ENCODE results near the gene SPTLC1.
"Not testable (repeated sequence)": the region's sequence is repeated elsewhere in the genome, so short reads cannot be mapped to it uniquely, and the experiment has no call there.

Gene SPTLC1, protein sequence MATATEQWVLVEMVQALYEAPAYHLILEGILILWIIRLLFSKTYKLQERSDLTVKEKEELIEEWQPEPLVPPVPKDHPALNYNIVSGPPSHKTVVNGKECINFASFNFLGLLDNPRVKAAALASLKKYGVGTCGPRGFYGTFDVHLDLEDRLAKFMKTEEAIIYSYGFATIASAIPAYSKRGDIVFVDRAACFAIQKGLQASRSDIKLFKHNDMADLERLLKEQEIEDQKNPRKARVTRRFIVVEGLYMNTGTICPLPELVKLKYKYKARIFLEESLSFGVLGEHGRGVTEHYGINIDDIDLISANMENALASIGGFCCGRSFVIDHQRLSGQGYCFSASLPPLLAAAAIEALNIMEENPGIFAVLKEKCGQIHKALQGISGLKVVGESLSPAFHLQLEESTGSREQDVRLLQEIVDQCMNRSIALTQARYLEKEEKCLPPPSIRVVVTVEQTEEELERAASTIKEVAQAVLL

DNA sequence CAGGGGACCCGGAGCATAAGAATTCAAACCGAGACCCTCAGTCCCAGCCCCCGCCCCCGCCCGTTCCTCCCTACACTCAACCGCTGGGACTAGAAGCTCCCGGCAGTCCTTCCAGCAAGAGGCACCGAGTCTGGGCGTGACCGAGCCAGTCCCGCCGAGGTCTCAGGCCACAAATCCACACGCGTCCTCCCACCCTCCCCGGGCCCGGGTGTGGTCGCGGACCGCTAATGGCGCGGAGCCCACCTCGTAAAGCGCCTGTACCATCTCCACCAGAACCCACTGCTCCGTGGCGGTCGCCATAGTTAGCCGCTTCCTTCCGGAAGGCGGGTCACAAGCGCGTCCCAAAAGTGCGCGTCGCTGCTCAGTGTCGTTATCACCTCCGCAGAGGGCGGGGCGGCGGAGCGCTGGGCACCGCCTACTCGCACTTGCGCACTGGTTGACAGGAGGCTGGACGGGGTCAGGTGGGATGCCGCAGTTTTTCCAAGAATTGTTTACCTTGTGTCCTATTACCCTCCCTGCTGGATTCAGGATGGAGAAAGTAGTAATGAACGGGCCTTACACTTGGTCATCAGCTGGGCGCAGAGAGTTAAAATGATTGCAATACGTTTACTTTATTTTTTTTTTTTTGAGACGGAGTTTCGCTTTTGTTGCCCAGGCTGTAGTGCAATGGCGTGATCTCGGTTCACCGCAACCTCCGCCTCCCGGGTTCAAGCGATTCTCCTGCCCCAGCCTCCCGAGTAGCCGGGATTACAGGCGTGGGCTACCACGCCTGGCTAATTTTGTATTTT, at the start of gene SPTLC1:
Gene SPTLC1, minus strand, starts transcription at position 343 of the 788 bp plus-strand sequence. Its CDS starts 43 bp downstream, at position 300.
- peak; percentile 95 for DNase-seq

DNA sequence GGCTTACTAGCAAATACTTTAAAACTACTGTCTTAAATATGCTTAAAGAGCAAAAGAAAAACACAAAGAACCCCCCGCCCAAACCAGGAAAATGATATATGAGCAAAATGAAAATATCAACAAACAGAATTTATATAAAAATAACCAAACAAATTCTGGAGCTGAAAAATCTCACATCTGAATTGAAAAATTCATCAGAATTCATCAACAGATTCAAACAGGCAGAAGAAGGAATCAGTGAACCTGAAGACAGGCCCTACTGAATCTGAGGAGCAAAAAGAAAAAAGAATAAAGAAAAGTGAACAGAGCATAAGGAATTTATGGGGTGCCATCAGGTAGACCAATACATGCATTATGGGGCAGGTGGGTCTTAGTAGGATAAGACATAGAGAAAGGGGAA, 49.8 kb upstream of the SPTLC1 start:
- DNase-seq: no peak

DNA sequence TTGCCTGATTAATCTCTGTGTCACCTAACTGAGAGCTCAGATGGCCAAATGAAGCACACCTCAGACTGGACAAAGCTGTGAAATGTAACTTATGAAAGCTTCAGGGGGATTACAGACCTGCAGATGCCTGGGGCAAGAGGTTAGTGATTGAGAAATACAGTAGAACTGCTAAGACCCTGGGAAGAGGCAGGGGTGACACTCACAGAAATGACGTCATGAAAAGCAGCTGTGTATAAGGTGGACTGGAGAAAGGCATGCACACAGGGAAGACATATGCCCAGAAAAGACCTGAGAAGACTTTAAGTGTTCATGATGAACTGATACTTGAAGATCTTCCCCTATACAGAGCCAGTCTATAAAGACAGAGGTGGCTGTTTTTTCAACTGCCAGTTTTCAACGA, 49.3 kb upstream of the SPTLC1 start:
- DNase-seq: peak; percentile 37

DNA sequence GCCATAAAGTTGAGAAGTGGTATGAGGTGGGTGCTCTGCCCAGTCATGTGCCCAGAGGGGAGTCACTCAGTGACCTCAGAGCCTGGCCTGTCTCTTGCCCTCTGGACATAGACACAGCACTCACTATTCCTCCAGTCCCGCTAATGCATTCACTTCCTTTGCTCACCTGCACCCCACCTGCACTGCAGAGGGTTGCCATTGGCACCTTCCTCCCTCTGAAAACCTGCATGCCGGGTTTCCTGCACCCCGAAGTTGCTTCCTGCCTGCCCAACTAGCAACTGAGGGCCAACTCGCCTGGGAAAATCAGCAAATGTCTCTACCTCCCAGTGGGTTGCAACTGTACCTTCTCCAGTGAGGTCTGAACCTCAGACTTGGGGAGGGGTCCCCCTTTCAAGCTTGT, 48.1 kb upstream of the SPTLC1 start:
- DNase-seq: peak; percentile 41

DNA sequence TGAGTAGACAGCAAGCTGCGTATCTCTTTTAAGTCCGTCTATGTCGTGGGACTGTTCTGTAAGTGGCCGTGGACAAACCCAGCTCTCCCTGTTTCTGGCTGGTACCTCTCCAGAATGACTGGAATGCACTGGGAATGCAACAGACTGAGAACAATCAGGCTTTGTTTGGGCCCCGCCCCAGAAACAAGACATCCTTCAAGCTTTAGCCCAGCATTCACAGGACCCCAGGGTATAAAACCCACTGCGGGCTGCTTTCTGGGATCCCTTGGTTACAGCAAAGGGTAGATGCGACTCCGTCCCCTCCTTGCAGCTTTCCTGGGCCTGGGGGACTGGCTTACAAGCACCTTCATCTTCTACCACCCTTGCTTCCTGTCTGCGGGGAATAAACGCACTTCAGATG, 45.6 kb upstream of the SPTLC1 start:
- peak; percentile 76 for DNase-seq

DNA sequence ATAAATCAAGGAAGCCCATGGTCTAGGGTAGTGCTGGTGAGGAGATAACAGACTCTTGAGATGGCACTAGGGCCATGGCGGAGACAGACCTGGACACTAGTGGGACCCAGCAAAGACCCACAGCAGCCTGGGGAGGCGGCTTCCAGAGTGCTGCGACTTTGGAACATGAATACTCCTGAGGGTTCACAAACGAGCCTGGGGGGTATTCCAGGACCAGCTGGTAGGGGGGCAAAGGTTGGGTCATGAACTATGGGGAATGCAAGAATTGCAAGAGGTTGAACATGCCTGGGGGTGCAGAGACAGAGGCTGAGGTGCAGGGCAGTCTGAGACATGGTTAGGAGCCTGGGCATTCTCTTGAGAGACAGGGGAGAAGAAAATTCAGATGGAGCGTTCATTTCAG, 43.8 kb upstream of the SPTLC1 start:
- DNase-seq: peak; percentile 35

DNA sequence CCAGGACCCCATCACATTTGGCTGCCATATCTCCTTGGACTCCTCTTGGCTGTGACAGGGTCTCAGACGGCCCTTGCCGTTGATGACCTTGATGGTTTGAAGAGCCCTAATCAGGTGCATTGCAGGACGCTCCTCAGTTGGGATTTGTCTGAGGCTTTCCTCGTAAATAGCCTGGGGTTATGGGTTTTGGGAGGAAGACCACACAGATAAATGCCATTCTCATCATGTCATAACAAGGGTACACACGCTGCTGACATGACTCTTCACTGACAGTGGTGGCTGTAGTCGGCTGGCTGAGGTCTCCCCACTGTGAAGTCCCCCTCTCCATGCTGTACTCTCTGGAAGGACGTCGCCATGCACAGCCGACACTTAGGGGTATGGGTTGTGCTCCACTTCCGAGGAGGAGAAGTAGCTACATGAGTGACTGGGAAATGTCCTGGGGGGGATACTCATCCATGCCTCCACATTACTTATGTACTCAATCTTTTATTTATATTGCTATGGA, 42.9 kb upstream of the SPTLC1 start:
- DNase-seq: peak; percentile 57

DNA sequence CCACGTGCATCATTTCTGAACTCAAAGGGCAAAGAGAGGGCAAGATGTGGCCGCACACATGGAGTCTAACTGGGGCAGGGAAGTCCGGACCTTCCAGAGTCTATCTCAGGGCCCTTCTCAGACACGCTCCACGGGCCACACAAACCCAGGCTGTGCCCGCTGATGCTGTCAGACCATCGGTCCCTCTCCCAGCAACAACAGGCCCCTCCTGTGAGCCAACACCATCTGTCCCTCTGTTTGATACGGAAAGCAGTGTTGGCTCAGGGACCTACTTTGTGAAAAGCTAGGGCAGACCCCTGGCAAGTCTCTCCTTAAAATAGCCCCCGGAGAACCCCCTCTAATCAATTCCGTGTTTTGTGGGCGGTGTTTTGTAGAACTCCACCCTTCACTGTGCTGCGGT, 40.5 kb upstream of the SPTLC1 start:
- DNase-seq: not testable (repeated sequence)

DNA sequence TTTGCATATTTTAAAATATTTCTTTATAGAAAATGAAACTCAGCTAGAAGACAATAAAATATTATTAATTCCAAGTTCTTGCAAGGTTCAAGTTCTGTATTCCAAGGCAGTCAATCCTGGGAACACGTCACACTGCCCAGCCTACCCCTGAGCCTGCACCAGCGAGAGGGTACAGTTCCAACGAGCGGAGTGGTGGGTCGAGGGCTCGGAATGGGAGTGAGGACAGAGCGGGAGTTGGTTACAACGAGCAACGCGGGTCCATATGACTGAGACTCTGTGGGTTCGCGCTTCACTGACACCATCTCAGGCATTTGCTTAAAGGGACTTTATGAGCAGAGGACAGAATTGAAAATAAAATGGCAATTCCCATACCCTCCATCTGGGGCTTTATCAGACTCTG, 40.0 kb upstream of the SPTLC1 start:
- no peak for DNase-seq

DNA sequence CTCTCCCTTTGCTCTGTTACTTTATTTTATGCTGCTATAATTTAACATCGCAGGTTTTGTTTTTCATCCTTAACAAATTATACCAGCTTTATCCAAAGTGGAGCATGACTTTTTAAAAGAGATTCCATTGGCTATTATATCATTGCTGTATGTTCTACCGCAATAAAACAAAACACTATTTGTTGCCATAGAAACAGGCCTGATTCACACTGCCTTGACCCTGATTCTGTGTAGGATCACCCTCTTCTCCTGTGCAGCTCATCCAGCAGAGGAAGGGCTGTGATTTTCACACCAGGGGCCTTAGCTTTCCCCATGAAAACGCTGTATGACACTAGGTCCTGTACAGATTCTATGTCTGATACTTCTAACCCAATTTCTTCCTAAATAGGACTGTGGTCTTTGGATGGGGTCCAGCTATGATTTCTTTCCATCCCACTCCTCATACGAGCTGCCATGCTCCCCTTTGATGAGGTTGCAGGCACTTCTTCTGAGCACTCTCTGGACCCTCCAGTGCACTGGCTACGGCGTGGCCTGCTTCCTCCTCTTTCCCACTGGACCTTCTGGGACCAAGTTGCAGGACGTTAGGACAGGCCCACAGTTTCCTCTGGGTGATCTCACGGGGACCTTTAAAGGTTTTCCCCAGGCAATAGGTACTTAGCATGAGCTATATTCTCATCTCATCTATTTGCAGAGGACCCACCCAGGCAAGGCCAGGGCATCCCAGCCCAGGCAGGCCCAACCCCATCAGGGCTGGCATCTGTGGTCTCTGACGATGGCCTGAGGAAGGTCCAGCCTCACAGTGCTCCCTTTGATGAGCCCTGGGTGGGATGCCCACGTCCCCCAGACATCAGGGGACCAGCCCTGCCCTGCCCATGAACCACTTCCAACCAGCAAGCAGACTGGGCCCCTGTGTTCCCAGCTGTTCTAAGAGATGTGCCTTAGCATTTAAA, 38.5 kb upstream of the SPTLC1 start:
- DNase-seq: not testable (repeated sequence)

DNA sequence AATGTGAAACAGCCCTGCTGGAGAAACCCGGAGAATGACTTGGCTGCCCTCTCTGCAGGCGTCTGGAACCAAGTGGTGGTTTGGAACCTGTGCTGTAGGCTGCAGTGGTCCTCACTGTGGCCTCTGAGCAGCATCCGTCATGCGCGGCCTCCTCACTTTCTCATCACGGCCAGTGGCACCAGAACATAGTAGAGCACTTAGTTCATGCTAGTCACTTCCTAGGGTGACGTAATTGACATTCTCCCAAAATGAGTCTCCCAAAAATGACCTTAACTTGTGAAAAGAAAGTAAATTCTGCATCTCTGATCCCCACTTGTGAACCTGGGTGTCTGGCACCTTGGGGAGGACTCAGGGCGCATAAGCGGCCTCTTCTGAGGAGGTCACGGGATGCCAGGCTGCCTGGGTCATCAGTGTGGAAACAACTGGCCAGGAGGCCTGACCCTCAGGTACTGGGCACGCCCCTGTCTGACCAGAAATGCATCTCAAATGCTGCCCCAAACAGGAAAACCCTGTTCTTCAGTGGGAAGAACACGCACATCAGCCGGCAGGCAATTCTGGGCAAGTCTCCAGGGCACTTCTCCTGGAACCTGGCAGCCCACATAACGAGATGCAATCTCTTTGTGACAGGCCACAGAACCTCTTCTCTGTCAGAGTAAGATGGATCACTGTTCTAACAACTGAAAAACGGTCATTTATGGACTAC, 36.6 kb upstream of the SPTLC1 start:
- peak; percentile 92 for DNase-seq

DNA sequence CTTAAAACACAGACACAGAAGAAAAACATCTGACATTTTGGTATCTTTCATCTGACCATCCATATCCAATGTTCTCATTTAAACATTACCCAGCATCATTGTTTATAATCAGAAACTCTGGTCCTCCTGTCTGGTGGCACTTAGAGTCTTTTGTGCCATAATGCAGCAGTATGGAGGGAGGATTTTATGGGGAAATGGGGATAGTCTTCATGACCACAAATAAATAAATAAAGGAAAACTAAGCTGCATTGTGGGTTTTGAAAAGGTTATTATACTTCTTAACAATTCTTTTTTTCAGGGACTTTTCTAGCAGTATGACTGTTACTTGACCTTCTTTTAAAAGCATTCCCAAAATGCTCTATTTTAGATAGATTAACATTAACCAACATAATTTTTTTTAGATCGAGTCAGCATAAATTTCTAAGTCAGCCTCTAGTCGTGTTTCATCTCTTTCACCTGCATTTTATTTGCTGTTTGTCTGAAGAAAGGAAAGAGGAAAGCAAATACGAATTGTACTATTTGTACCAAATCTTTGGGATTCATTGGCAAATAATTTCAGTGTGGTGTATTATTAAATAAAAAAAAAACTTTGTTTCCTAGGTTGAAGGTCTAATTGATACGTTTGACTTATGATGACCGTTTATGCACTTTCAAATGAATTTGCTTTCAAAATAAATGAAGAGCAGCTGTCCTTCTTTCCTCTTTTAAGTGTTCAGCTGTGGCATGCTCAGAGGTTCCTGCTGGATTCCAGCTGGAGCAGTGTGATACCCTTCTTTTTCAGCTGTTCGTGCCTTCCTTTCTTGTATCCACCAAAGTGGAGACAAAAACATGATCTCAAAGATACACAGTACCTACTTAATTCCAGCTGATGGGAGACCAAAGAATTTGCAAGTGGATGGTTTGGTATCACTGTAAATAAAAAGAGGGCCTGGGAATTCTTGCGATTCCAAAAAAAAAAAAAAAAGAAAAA, 35.6 kb upstream of the SPTLC1 start:
- not testable (repeated sequence) for DNase-seq

DNA sequence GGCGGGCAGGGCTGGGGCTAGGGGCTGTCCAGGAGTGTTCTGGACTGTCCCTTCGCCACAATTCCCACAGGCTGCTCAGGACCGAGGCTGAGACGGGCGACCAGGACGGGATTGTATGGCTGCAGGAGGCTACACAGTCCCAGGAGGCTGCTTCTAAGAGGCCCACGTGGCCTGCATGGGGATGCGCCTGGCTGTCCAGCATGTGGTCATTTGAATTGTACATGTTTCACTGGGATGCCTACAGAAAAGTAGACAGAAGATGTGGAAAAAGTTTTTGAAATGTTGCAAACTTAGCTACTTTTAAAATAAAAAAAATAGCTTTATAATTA, 32.6 kb upstream of the SPTLC1 start:
- DNase-seq: no peak

DNA sequence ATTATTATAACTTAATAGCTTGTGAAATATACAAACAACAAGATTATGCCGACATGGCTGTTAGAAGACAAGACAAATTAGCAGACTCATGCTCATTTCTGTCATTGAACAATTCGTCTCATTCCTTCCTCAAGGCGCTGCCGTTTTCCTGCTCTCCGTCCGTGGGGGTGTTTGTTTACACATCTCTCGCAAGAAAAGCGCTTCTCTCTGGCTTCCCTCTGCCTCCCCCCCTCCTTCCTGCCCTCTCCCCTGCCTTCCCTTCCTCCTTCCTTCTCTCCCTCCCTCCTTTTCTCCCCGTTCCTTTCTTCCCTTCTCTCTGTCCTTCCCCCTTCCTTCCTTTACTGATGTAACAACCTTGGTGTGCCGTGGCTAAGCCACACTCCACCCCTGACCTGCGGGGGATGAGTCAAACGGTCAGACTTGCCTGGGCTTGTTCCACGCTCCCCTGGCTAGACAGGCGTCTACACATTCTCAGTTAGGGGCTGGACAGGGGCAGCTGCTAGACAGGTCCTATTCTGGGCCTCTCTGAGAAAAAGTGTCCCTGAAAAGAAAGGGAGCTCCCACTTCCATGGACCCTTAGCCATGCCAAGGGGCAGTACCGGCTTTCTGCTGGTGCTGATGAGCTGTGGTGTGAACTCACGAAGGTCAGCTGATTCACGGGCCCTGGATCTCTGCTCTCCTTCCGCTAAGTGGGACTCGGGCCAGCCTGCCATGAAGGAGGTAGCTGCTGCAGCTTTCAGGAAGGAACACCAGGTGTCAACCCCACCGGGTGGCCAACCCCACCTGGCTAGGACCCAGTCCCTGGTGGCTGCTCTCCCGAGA, 32.0 kb upstream of the SPTLC1 start:
- DNase-seq: peak; percentile 97

DNA sequence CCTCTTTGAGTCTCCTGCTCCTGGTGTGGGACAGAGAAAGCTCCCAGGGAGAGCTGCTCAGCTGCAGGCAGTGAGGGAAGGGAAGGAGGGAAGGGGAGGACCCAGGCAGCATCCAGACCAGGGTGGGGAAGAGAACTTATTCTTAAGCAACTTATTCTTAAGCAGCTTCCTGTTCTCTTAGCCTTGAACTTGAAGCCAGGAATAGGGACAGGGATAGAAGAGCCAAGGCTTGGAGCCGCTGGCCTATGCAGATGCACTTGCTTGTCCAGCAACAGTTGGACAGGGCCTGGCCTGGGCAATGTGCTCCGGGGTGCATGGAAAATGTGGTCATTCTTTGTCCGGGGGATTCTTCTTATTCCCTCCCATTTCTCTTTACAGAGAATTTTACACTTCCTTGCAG, 31.4 kb upstream of the SPTLC1 start:
- no peak for DNase-seq

DNA sequence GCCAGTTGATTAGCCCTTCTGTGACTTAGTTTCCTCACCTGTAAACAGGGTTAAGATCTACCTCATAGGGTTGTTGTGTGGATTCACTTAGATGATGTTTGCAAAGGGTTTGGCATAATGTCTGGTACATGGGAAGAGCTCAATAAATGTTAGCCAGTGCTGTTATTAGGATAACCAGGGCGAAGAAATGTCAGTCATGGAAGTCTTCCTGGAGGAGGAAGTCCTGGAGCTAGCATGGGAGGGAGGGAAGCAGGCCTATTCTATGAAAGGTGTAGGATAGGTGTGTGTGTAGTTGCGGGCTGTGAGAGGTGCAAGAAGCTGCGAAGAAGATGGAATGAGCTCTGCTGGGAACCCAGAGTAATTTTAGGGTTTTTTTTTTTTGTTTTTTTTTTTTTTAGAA, 30.6 kb upstream of the SPTLC1 start:
- DNase-seq: not testable (repeated sequence)

DNA sequence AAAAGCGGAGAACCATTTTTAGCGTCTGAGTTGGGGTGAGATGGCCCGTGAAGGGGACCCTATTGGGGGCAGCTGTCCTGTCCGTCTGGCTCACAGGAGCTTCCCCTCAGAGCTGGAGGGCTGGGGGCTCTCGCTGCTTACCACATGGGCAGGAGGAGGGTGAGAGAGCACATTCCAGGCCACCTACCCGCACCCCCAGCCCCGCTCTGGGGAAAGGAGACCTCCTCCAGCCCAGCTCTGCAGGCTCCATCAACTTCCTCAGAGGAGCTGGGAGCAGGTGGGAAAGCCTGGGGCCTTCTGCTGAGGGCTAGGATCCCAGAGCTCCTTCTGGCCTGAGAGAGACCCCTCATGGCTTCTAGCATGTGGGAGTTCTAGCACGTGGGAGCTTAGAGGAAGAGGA, 27.1 kb upstream of the SPTLC1 start:
- DNase-seq: no peak

DNA sequence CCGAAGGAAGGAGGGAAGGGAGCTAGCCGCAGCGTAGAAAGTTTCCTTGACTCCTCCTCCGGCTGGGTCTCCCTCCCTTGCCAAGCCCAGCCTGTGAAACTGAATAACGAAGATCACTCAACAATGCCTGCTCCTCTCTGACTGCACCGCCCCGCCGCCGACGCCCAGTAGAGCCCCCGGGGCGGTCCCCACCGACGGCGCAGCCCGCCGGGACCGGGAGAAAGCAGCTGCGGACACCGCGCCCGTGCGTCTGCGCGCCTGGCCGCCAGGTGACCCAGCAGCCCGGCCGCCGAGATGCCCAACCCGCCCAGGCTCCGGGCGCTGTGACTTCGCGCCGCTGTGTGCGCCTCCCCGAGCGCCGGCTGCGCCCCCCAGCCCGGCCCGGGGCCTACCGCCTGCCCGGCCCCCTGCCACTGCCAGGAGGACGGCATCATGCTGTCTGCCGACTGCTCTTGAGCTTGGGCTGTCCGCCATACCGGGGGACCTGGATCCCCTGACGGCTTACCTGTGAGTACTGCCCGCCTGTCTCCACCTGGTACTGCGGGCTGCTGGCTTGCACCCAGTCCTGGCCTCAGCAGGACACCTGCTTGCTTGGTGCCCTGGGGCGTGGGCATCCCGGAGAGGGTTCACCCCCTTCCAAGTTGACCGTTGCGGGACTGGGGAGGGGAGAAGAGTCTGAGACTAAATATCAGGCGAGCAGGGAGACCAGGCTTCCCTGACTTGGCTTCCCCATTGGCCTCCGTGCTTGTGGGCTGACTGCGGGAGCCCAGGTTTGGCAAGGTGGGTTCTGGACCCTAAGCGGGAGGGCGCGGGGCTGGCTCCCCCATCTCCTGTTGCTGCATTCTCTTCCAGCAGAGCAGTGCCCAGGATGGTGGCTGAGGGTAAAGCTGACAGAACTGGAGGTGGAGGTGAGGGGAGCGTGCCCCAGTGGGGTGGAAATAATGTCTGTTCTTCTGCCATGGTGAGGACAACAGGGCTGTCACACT, 26.2 kb upstream of the SPTLC1 start:
- DNase-seq: peak; percentile 85

DNA sequence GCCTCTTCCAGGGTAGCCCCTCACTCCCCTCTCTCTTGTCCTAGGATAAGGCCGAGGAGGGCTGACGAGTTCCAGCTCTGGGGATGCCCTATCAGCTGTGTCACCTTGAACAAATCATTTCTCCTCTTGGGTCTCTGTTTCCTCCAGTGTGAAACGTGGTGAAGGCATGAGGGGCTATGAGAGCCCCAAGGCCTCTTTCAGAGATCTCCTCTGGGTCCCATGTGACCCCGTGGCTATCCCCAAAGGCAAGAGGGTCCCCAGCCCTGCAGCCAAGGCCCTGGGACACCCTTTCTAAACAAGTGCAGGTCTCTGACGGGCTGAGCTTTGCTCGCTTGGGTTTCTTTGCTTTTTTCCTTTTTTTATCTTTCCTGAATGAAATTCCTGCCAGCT, 25.5 kb upstream of the SPTLC1 start:
- no peak for DNase-seq
